HFF-Myc (cell line): ENCODE data around the gene DTHD1.

Source experiments
- DNase-seq: peaks from one replicate; pipeline ENCODE4 v3.0.0-alpha.2; 2011; ENCODE audit warnings: low read depth; ENCODE audit errors: extremely low read depth
- H3K4me3 ChIP-seq: replicated peaks from 2 replicates; pipeline ENCODE4 v1.5.1; 2011; ENCODE audit warnings: low read depth, mild to moderate bottlenecking, control low read depth, low read length
- TF ChIP-seq, protein P1 (sequence below): IDR thresholded peaks from 2 replicates; pipeline ENCODE4 v1.5.1; 2012; ENCODE audit warnings: mild to moderate bottlenecking, low read depth, low read length, control low read depth; ENCODE audit errors: missing control alignments

DTHD1 gene

GRCh38 chr4:36282503-36283030 is 1.2 kb downstream of the DTHD1 start:
- TF ChIP-seq, protein P1, sequence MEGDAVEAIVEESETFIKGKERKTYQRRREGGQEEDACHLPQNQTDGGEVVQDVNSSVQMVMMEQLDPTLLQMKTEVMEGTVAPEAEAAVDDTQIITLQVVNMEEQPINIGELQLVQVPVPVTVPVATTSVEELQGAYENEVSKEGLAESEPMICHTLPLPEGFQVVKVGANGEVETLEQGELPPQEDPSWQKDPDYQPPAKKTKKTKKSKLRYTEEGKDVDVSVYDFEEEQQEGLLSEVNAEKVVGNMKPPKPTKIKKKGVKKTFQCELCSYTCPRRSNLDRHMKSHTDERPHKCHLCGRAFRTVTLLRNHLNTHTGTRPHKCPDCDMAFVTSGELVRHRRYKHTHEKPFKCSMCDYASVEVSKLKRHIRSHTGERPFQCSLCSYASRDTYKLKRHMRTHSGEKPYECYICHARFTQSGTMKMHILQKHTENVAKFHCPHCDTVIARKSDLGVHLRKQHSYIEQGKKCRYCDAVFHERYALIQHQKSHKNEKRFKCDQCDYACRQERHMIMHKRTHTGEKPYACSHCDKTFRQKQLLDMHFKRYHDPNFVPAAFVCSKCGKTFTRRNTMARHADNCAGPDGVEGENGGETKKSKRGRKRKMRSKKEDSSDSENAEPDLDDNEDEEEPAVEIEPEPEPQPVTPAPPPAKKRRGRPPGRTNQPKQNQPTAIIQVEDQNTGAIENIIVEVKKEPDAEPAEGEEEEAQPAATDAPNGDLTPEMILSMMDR: no peak

DNA sequence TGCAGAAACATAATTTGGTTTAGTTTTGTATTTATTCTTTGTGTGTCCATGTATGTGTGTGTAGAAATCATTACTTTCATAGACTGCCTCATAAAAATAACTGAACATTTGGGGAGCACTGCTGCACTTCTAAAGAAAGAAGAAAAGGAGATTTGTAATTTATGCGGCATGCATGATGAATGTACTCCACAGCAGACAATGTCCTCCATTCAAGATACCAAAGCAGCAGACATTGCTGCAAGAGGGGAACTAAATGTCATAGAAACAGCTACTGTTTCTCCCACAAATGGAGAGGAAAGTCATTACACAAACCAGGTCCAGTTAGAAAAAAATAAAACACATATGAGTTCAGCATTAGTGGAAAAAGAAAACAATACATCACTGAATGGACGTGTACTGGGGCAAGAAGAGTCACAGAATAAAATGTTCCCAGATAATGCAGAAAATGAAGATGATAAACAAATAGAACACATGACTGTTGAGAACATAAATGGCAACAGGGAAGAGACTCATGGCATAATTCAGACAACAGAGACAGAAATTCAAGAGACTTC is 2.6 kb downstream of the DTHD1 start:
- DNase-seq: no peak
- no peak overlapping the region for H3K4me3 ChIP-seq
- TF ChIP-seq, protein P1: no peak

More at GRCh38 chr4:36282503-36283030, 1.2 kb downstream of the DTHD1 start:
- H3K4me3 ChIP-seq: no peak overlapping the region
- DNase-seq: no peak

- DNase-seq: no peak
- no peak overlapping the region for H3K4me3 ChIP-seq
- TF ChIP-seq, protein P1: no peak
Observed at GRCh38 chr4:36285784-36286480, 4.5 kb downstream of the DTHD1 start.

DNA sequence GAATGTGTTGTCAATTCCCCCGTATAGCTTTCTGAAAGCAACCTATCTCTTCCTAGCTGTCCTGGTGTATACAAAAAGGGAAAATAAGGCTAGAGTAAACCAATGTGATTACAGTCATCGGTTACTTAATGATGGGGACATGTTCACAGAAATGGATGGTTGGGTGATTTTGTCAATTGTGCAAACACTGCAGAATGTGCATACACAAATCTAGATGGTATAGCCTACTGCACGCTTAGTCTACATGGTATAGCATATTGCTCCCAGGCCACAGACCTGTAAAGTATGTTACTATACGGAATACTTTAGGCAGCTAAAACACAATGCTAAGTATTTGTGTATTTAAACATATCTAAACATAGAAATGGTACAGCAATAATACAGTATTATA is 5.1 kb downstream of the DTHD1 start:
- H3K4me3 ChIP-seq: no peak overlapping the region
- TF ChIP-seq, protein P1: no peak
- DNase-seq: no peak

GRCh38 chr4:36288731-36289426 is 7.5 kb downstream of the DTHD1 start:
- no peak for DNase-seq
- H3K4me3 ChIP-seq: no peak overlapping the region
- TF ChIP-seq, protein P1: no peak

DNA sequence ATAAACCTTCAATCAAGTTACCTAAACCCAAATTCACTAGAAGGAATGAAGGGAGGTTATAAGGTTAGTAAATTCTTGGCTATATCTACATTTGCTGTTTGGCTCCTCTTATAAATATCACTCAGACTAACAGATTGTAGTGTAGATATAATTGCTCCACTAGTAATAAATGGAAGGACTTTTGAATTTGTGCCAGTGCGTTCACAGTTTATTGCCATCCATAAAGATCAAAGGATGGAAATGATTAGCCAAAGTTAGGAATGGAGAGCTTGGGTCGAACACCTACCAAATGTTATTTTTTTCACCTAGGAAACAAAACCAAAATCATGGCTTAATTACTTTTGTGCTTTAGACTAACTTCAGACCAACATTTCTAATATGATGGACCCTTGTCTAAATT is 9.2 kb downstream of the DTHD1 start:
- no peak for DNase-seq
- no peak overlapping the region for H3K4me3 ChIP-seq
- TF ChIP-seq, protein P1: no peak
